Type B pancreatic cell (in vitro differentiated cells): Measurements from ENCODE around the gene MIB2. TPM values are rescaled to one million over a fixed set of nuclear protein-coding genes. Genes with fewer than 3 reads are reported as not detected.

Source experiments
- DNase-seq: peaks from one replicate; pipeline ENCODE4 v3.0.0; 2021; ENCODE audit warnings: mixed read lengths; ENCODE audit not compliant: unreplicated experiment; ENCODE audit errors: extremely low spot score
- H3K27ac Mint-ChIP-seq: 2 replicates; pipeline ENCODE4 v1.8.0; 2021; ENCODE audit warnings: mild to moderate bottlenecking, mixed read lengths
- H3K27me3 Mint-ChIP-seq: 2 replicates; pipeline ENCODE4 v1.8.0; 2021; ENCODE audit warnings: mixed read lengths
- H3K36me3 Mint-ChIP-seq: 2 replicates; pipeline ENCODE4 v1.8.0; 2021; ENCODE audit warnings: mixed read lengths
- H3K4me1 Mint-ChIP-seq: one replicate; pipeline ENCODE4 v1.8.0; 2021; ENCODE audit warnings: mixed read lengths; ENCODE audit not compliant: unreplicated experiment
- H3K4me3 Mint-ChIP-seq: 2 replicates; pipeline ENCODE4 v1.8.0; 2021; ENCODE audit warnings: mild to moderate bottlenecking, mixed read lengths
- H3K9me3 Mint-ChIP-seq: 2 replicates; pipeline ENCODE4 v1.8.0; 2021; ENCODE audit warnings: mixed read lengths
- total RNA-seq: library from RNA; stranded (reverse); gene quantifications from 2 replicates; pipeline ENCODE4 v1.2.1, GENCODE V29; 2021; ENCODE audit warnings: low replicate concordance
- TF ChIP-seq, protein P1 (sequence below): fragments of 200-600 bp; sonication (generic); conservative IDR thresholded peaks from 2 replicates; pipeline ENCODE4 v1.5.0; 2021; ENCODE audit warnings: antibody characterized with exemption, mild to moderate bottlenecking

The MIB2 gene
- total RNA-seq, 1 donor from 2014 or later = 114 TPM

DNA sequence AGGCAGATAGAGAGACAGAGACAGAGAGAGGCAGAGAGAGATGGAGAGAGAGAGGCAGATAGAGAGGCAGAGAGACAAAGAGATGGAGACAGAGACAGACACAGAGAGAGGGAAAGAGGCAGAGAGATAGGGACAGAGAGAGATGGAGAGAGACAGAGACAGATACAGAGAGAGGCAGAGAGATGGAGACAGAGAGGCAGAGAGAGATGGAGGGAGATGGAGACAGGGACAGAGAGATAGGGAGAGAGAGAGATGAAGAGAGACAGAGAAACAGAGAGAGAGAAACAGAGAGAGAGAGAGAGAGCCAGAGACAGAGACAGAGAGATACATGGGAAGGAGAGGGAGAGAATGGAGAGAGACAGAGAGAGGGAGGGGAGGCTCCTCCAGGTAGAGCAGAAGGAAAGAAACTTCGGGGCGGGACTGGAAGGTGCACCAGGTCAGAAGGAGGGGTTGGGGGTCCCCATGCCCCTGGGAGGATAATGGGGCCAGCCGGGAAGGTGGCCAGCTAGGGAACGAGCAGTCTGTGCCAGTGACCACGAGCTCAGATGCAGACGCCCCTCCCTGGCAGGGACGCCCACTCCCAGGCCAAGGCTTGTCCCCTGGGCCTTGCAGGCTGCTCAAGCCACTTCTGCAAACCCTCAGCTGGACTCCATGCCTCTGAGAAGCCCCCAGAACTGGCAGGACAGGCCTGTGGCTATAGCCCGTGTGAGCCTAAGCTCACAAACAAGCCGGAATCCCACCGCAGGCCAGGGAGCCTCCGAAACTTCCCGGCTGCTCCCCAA, 18.6 kb upstream of the MIB2 start:
- TF ChIP-seq, protein P1, sequence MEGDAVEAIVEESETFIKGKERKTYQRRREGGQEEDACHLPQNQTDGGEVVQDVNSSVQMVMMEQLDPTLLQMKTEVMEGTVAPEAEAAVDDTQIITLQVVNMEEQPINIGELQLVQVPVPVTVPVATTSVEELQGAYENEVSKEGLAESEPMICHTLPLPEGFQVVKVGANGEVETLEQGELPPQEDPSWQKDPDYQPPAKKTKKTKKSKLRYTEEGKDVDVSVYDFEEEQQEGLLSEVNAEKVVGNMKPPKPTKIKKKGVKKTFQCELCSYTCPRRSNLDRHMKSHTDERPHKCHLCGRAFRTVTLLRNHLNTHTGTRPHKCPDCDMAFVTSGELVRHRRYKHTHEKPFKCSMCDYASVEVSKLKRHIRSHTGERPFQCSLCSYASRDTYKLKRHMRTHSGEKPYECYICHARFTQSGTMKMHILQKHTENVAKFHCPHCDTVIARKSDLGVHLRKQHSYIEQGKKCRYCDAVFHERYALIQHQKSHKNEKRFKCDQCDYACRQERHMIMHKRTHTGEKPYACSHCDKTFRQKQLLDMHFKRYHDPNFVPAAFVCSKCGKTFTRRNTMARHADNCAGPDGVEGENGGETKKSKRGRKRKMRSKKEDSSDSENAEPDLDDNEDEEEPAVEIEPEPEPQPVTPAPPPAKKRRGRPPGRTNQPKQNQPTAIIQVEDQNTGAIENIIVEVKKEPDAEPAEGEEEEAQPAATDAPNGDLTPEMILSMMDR = no peak
- H3K27ac Mint-ChIP-seq = no peak overlapping the region

DNA sequence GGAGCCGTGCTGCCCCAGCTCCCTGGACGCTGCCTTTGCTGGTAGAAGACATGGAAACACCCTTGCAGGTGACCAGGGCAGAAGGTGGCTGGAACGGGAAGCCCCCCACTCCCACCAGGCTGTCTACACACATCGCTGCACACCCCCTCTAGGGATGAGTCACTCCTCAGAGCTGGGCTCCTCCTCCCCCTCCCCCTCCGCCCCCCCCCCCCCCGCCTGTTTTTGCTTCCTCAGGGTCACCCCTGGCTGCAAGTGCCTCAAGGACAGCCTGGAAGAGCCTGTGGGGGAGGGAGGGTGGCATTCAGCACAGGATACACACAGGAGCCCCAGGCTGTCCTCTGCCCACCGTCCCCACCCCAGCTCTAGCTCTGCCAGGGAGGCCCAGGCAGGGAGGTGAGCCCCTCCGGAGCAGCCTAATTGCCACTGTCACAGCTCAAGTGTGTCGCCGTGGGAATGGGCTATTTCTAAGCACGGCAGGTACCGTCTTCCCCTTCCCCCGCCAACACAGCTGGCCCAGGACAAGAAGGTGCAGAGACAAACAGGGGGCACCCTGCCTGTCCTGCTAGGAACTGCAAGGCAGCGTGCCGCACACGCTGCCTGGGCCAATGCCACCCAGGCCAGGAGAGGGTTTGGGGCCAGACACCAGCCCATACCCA, 17.9 kb upstream of the MIB2 start:
- Mint-ChIP-seq H3K27me3 (peaks cover 31% of the 10 kb centered on the region), H3K4me1 (no peaks in the 10 kb centered on the region), H3K4me3 (peak overlapping the region; percentile 74), H3K9me3 (no peaks in the 10 kb centered on the region), H3K27ac (no peak overlapping the region), H3K36me3 (no peaks in the 10 kb centered on the region)
- no peak for DNase-seq
- TF ChIP-seq, protein P1 = peak; percentile 56

More for the DNA sequence above, 18.6 kb upstream of the MIB2 start:
- Mint-ChIP-seq H3K9me3 (no peaks in the 10 kb centered on the region), H3K36me3 (no peaks in the 10 kb centered on the region), H3K27me3 (peaks cover 27% of the 10 kb centered on the region), H3K4me1 (no peaks in the 10 kb centered on the region), H3K4me3 (no peak overlapping the region)
- DNase-seq = no peak

DNA sequence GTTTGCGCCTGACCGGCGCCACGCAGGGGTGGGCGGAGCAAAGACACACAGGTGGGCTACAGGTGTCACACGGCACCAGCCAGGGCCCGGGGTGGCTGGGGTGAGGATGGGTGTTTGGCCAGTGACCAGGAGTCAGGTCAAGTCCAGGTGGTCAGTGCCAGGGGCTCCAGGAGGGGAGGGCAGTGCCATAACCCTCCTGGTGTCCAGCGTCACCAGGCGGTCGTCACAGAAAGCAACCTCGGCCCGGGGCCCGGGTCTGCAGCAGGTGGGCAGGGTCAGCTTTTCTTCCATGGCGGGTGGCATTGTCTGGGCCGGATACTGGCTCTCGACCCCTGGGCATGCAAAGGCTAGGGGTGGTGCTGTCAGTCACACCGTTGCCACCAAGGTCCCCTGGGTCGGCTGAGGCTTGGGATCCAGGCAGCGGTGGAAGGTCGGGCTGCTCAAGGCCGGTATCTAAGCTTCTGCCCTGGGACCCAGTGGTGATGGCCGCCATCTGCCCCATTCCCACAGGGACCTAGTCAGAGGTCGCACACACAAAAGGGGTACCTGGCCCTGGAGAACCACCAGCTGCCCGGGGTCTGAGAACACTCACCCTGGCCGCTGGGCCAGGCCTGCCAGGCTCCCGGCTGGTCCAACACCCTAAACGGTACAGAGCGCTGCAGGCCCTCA, 17.1 kb upstream of the MIB2 start:
- H3K27me3 Mint-ChIP-seq = peaks cover 34% of the 10 kb centered on the region
- no peaks in the 10 kb centered on the region for H3K9me3 Mint-ChIP-seq
- H3K36me3 Mint-ChIP-seq = no peaks in the 10 kb centered on the region
- TF ChIP-seq, protein P1 = no peak
- DNase-seq = no peak
- H3K27ac Mint-ChIP-seq = no peak overlapping the region
- H3K4me3 Mint-ChIP-seq = peak overlapping the region; percentile 87
- no peaks in the 10 kb centered on the region for H3K4me1 Mint-ChIP-seq

DNA sequence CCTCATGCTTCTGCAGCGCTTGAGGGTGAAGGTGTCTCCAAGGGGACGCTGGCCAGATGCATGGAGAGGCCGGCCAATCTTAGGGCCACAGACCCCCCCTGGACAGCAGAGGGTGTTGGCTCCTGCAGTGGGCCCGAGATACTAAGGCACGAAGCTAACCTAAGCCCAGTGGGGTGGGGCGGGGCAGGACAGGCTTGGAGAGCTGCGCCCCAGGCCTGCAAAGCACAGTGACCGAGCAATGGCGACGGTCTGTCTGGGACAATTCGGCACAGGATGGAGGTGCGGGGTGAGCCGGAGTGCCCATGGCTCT, 16.6 kb upstream of the MIB2 start:
- no peak for DNase-seq
- no peaks in the 10 kb centered on the region for H3K4me1 Mint-ChIP-seq
- peaks cover 35% of the 10 kb centered on the region for H3K27me3 Mint-ChIP-seq
- H3K9me3 Mint-ChIP-seq = no peaks in the 10 kb centered on the region
- TF ChIP-seq, protein P1 = no peak
- H3K27ac Mint-ChIP-seq = peak overlapping the region; percentile 55
- peak overlapping the region; percentile 87 for H3K4me3 Mint-ChIP-seq
- no peaks in the 10 kb centered on the region for H3K36me3 Mint-ChIP-seq

DNA sequence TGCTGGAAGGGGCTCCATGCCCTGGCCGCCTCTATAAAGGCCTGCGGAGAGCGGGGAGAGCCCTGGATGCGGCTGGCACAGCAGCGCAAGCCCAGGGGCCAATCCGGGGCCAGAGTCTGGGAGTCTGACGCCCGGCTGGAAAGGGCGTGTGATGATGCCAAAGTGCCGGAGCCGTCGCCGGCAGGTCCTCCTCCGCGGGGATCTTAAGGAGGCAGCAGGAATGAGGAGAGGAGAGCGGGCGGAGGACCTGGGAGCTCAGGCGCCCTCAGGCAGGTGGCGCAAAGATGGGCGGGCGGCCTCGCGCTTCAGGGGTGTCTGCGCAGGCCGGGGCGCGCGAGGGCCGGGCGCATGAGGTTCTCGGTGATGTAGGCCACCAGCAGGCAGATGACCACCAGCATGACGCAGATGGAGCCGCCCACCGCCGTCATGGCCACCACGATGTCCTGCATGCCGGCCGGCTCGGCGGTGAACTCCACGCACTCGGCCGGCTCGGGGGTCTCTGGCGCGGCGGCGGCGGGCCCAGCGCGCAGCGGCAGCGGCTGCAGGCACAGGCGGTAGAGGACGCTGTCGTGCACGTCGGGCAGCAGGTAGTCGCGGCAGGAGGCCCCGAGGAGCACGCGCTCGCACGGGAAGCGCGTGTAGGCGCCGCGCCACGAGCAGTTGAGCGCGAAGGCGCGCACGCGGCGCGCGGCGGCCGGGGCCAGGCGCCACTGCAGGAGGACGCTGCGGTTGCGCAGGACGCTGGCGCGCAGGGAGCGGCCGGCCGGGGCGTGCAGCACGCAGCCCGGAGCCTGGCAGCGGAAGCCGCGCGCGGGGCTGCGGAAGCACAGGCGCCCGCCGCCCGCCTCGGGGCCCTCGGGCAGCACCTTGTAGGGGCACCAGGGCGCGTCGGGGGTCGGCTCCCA, 16.0 kb upstream of the MIB2 start:
- TF ChIP-seq, protein P1 = peak; percentile 39
- Mint-ChIP-seq H3K36me3 (no peaks in the 10 kb centered on the region), H3K4me3 (peak overlapping the region; percentile 87), H3K4me1 (no peaks in the 10 kb centered on the region), H3K9me3 (no peaks in the 10 kb centered on the region), H3K27ac (peak overlapping the region; percentile 55), H3K27me3 (peaks cover 35% of the 10 kb centered on the region)
- DNase-seq = no peak
